B cell (primary cell): ENCODE measurements around the gene CDS2. TPM values are rescaled to one million over a fixed set of nuclear protein-coding genes. Genes with fewer than 3 reads are reported as not detected.

ENCODE experiments used
- ATAC-seq: fragments of 200-7000 bp; cut with Tn5 transposase; one replicate; pipeline ENCODE4 v1.10.0; 2021; ENCODE audit warnings: low read depth, mild to moderate bottlenecking, moderate number of reproducible peaks, moderate library complexity
- CTCF ChIA-PET: fragments of 350-600 bp; sonication (Branson Sonifier 250); formaldehyde crosslinking; loops from one replicate; lab custom pipeline; 2021; ENCODE audit warnings: antibody characterized with exemption, inconsistent platforms; lab: Charles Lee
- POLR2A ChIA-PET: fragments of 350-600 bp; sonication (Branson Sonifier 250); formaldehyde crosslinking; loops from one replicate; lab custom pipeline; 2021; ENCODE audit warnings: antibody characterized with exemption; lab: Charles Lee
- DNase-seq: peaks from one replicate; pipeline ENCODE4 v3.0.0; 2013
- H2AFZ ChIP-seq: 2 replicates; pipeline ENCODE4 v1.6.1; 2012; ENCODE audit warnings: mild to moderate bottlenecking, low read depth, low read length; ENCODE audit not compliant: insufficient read depth, poor library complexity, severe bottlenecking
- H3K27ac ChIP-seq, 2 donors: 1 replicate in 1 of 2; 2 replicates in 1 of 2; pipeline ENCODE4 v1.5.1; 2012 to 2013; ENCODE audit warnings: low read length in 2 of 2, mild to moderate bottlenecking in 2 of 2, moderate library complexity in 1 of 2
- H3K27me3 ChIP-seq, 4 experiments: fragments of 200-600 bp in 1 of 4; sonication (generic) in 1 of 4; replicated peaks in 1 of 4; 1 replicate in 2 of 4; 2 replicates in 2 of 4; pipeline versions ENCODE4 v1.6.1 to v1.7.0; 2013 to 2016; ENCODE audit warnings: low read length in 3 of 4, mild to moderate bottlenecking in 2 of 4, mixed read lengths in 1 of 4, moderate library complexity in 1 of 4; ENCODE audit not compliant: insufficient read depth in 4 of 4, control insufficient read depth in 3 of 4; ENCODE audit errors: control extremely low read depth in 1 of 4
- H3K36me3 ChIP-seq, 2 experiments: replicated peaks in 1 of 2; 1 replicate in 1 of 2; 2 replicates in 1 of 2; pipeline versions ENCODE4 v1.6.1 to v1.7.1; 2013; ENCODE audit warnings: low read length in 1 of 2; ENCODE audit not compliant: insufficient read depth in 2 of 2, control insufficient read depth in 1 of 2; ENCODE audit errors: control extremely low read depth in 1 of 2, extremely low read depth in 1 of 2
- H3K4me1 ChIP-seq, 2 donors: fragments of 200-600 bp in 1 of 2; sonication (generic) in 1 of 2; 1 replicate in 1 of 2; 2 replicates in 1 of 2; pipeline versions ENCODE4 v1.5.1 to v1.6.1; 2013 to 2017; ENCODE audit warnings: low read length in 2 of 2; ENCODE audit not compliant: control insufficient read depth in 2 of 2, insufficient read depth in 2 of 2
- H3K4me2 ChIP-seq: replicated peaks from 2 replicates; pipeline ENCODE3; 2012; ENCODE audit warnings: mild to moderate bottlenecking, low read depth, low read length; ENCODE audit not compliant: poor library complexity, severe bottlenecking
- H3K4me3 ChIP-seq, 5 experiments: fragments of 200-600 bp in 1 of 5; sonication (generic) in 1 of 5; 1 replicate in 3 of 5; 2 replicates in 2 of 5; pipeline versions ENCODE4 v1.5.1 to v1.7.0; 2011 to 2016; ENCODE audit warnings: low read length in 4 of 5, mild to moderate bottlenecking in 4 of 5, low read depth in 2 of 5, control low read depth in 1 of 5, moderate library complexity in 1 of 5; ENCODE audit not compliant: insufficient read depth in 1 of 5; ENCODE audit errors: control extremely low read depth in 1 of 5, extremely low read depth in 1 of 5
- H3K79me2 ChIP-seq: fragments of 200-600 bp; sonication (generic); one replicate; pipeline ENCODE4 v1.6.0; 2016; ENCODE audit warnings: low read length; ENCODE audit not compliant: control insufficient read depth, insufficient read depth
- H3K9ac ChIP-seq: fragments of 200-600 bp; sonication (generic); 2 replicates; pipeline ENCODE4 v1.6.1; 2017; ENCODE audit warnings: mild to moderate bottlenecking, low read length, moderate library complexity
- H3K9me3 ChIP-seq, 3 donors: one replicate each; pipeline versions ENCODE4 v1.6.1 to v1.7.1; 2013; ENCODE audit warnings: low read length in 2 of 3; ENCODE audit not compliant: control insufficient read depth in 2 of 3, insufficient read depth in 1 of 3; ENCODE audit errors: control extremely low read depth in 1 of 3
- H4K20me1 ChIP-seq: 2 replicates; pipeline ENCODE4 v1.6.0; 2012; ENCODE audit warnings: mild to moderate bottlenecking, low read length; ENCODE audit not compliant: insufficient read depth, control insufficient read depth, poor library complexity, severe bottlenecking
- H3K27ac Mint-ChIP-seq: one replicate; pipeline ENCODE4 v1.8.0; 2021; ENCODE audit warnings: mixed read lengths
- H3K27me3 Mint-ChIP-seq: one replicate; pipeline ENCODE4 v1.8.0; 2021; ENCODE audit warnings: mixed read lengths
- H3K4me1 Mint-ChIP-seq: one replicate; pipeline ENCODE4 v1.8.0; 2021; ENCODE audit warnings: mixed read lengths
- H3K4me3 Mint-ChIP-seq: one replicate; pipeline ENCODE4 v1.8.0; 2021; ENCODE audit warnings: mixed read lengths
- H3K9me3 Mint-ChIP-seq: one replicate; pipeline ENCODE4 v1.8.0; 2022; ENCODE audit warnings: mixed read lengths; ENCODE audit not compliant: insufficient read depth
- EZH2 ChIP-seq: IDR thresholded peaks from 2 replicates; pipeline ENCODE4 v1.6.1; 2012; ENCODE audit warnings: borderline replicate concordance, low read depth, mild to moderate bottlenecking, moderate library complexity, low read length; ENCODE audit not compliant: insufficient read depth, poor library complexity, severe bottlenecking
- WGBS: methylation state at CpG from one replicate; pipeline ENCODE4 v1.1.5; 2013; ENCODE audit warnings: missing lambda C conversion rate; ENCODE audit not compliant: insufficient coverage; 5-methylcytosine and 5-hydroxymethylcytosine counted together
- intact Hi-C: fragments of 100-400 bp; cut with micrococcal nuclease; formaldehyde crosslinking; loops from one replicate; pipeline ENCODE4 v1.10.0; 2022
- polyA plus RNA-seq: library from polyadenylated mRNA; depleted of rRNA; stranded (reverse); fragments of >200 nt; gene quantifications from 2 replicates; pipeline ENCODE4 v1.2.3, GENCODE V29; 2012
- total RNA-seq, 2 donors: library from RNA; stranded (reverse); fragments of 120-200 nt in 1 of 2; gene quantifications; 1 replicate in 1 of 2; 2 replicates in 1 of 2; pipeline versions ENCODE4 v1.2.3 to v1.2.4, GENCODE V29; 2013 to 2022
- TF ChIP-seq, protein P1 (sequence below): fragments of 200-600 bp; IDR thresholded peaks from one replicate; pipeline ENCODE4 v1.8.0; 2022; ENCODE audit warnings: antibody characterized with exemption, mild to moderate bottlenecking

The CDS2 gene
- total and polyA plus RNA-seq, 2 donors (not counting 1 experiment from before 2014, with no cell fraction given): 17.3 to 48.6 TPM

DNA sequence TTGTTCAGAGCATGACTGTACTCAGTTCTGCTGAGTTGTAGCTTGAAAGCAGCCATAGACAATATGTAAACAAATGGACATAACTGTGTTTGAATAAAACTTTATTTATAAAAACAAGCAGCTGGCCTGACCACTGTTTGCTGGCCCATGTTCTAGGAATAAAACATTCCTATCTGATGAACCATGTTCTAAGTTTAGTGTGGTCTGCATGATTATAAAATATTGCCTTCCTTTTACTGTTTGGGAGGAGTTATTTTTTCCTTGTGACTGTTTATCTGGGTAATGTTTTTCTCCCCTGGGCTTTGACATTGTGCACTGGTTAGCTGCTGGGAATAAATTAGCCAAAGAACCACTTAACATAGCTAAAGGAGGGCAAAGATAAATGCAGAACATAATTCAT is 55.1 kb downstream of the CDS2 start:
- Mint-ChIP-seq H3K9me3 (no peaks in the 10 kb centered on the region), H3K4me3 (no peak overlapping the region), H3K27ac (no peak overlapping the region), H3K4me1 (peaks cover 9% of the 10 kb centered on the region), H3K27me3 (no peaks in the 10 kb centered on the region)
- ATAC-seq (no peak), DNase-seq (no peak)
- TF ChIP-seq, protein P1, sequence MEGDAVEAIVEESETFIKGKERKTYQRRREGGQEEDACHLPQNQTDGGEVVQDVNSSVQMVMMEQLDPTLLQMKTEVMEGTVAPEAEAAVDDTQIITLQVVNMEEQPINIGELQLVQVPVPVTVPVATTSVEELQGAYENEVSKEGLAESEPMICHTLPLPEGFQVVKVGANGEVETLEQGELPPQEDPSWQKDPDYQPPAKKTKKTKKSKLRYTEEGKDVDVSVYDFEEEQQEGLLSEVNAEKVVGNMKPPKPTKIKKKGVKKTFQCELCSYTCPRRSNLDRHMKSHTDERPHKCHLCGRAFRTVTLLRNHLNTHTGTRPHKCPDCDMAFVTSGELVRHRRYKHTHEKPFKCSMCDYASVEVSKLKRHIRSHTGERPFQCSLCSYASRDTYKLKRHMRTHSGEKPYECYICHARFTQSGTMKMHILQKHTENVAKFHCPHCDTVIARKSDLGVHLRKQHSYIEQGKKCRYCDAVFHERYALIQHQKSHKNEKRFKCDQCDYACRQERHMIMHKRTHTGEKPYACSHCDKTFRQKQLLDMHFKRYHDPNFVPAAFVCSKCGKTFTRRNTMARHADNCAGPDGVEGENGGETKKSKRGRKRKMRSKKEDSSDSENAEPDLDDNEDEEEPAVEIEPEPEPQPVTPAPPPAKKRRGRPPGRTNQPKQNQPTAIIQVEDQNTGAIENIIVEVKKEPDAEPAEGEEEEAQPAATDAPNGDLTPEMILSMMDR: no peak
- no peak for TF ChIP-seq EZH2
- Histone ChIP-seq H3K36me3 (peaks cover 7 to 75% of the 10 kb centered on the region in 2 experiments), H3K4me3 (no peak overlapping the region), H3K9me3 (no peaks in the 10 kb centered on the region), H3K9ac (no peak overlapping the region), H3K4me2 (no peak overlapping the region), H3K79me2 (no peaks in the 10 kb centered on the region), H4K20me1 (no peaks in the 10 kb centered on the region), H3K27me3 (no peaks in the 10 kb centered on the region), H3K4me1 (no peaks in the 10 kb centered on the region), H3K27ac (no peak overlapping the region), H2AFZ (no peak overlapping the region)
- ChIA-PET POLR2A (no interaction called here), CTCF (interaction anchor here (1.7 to 2.1 kb wide), 2 partner anchors 10 to 41 kb away, joined by 4 to 6 read pairs; no protein-coding TSS in a partner anchor)
- intact Hi-C loops: no loop called here

DNA sequence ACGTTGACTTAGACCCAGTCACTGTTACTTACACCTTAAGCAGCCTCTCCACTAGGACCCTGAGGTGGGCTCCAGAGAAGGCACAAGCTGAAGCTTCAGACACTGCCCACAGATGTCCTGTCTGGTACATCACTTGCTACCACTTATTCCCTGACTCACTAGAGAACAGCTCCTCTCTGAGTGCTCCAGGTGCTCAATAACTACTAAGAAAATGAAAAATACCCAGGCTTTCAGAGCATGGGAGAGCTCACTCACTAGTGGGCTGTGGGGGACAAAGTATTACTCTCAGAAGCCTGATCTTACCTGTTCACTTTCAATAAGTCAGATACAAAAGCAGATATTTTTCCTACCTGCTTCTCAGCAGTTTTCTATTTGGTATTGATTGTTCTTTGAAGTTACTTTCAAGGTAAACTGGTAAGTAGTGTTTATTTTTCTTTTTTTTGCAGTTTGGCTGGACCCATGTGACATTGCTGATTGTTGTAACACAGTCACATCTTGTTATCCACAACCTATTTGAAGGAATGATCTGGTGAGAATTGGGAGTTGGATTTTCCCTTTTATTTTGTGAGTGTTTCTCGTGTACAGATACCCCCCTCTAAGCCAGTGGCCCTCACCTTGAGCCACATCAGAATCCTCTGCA is 55.9 kb downstream of the CDS2 start:
- Histone ChIP-seq H3K4me1 (no peaks in the 10 kb centered on the region), H2AFZ (no peak overlapping the region), H3K79me2 (no peaks in the 10 kb centered on the region), H4K20me1 (no peaks in the 10 kb centered on the region), H3K9ac (no peak overlapping the region), H3K4me3 (no peak overlapping the region), H3K27me3 (no peaks in the 10 kb centered on the region), H3K4me2 (no peak overlapping the region), H3K27ac (no peak overlapping the region), H3K36me3 (peaks cover 7 to 71% of the 10 kb centered on the region in 2 experiments), H3K9me3 (no peaks in the 10 kb centered on the region)
- Mint-ChIP-seq H3K4me3 (no peak overlapping the region), H3K4me1 (peaks cover 9% of the 10 kb centered on the region), H3K27ac (no peak overlapping the region), H3K27me3 (no peaks in the 10 kb centered on the region), H3K9me3 (no peaks in the 10 kb centered on the region)
- WGBS: no CpG with 5 or more reads among the region's 2 CpGs
- ATAC-seq (no peak), DNase-seq (no peak)
- POLR2A ChIA-PET: no interaction called here
- TF ChIP-seq, protein P1: no peak
- no peak for TF ChIP-seq EZH2
- intact Hi-C loops: no loop called here
- CTCF ChIA-PET: interaction anchor here (1.7 to 2.1 kb wide), 2 partner anchors 9 to 40 kb away, joined by 4 to 6 read pairs; no protein-coding TSS in a partner anchor
